CD8-positive, alpha-beta memory T cell (primary cell): ENCODE results near the gene KANTR. TPM values are rescaled to one million over a fixed set of nuclear protein-coding genes. Genes with fewer than 3 reads are reported as not detected.

Experiments used
- CTCF ChIA-PET: fragments of 350-600 bp; sonication (Branson Sonifier 250); formaldehyde crosslinking; loops from one replicate; lab custom pipeline; 2021; ENCODE audit warnings: antibody characterized with exemption; lab: Charles Lee
- POLR2A ChIA-PET: fragments of 350-600 bp; sonication (Branson Sonifier 250); formaldehyde crosslinking; loops from one replicate; lab custom pipeline; 2021; ENCODE audit warnings: antibody characterized with exemption; lab: Charles Lee
- DNase-seq, 5 donors: peaks; one replicate each; pipeline versions ENCODE4 v3.0.0 to v3.0.0-alpha.2; 2020 to 2022; ENCODE audit warnings: mixed read lengths in 1 of 5
- H3K27ac ChIP-seq: one replicate; pipeline ENCODE4 v1.7.0; 2013; ENCODE audit warnings: low read depth, mild to moderate bottlenecking, low read length, moderate library complexity
- H3K27me3 ChIP-seq: 2 replicates; pipeline ENCODE4 v1.7.0; 2013; ENCODE audit warnings: low read length, mild to moderate bottlenecking; ENCODE audit not compliant: insufficient read depth, poor library complexity, severe bottlenecking
- H3K36me3 ChIP-seq: 2 replicates; pipeline ENCODE4 v1.7.0; 2013; ENCODE audit warnings: mild to moderate bottlenecking, low read length, moderate library complexity; ENCODE audit not compliant: insufficient read depth
- H3K4me1 ChIP-seq: 2 replicates; pipeline ENCODE4 v1.7.0; 2013; ENCODE audit warnings: mild to moderate bottlenecking, low read length, moderate library complexity; ENCODE audit not compliant: insufficient read depth
- H3K4me3 ChIP-seq: 2 replicates; pipeline ENCODE4 v1.7.0; 2013; ENCODE audit warnings: mild to moderate bottlenecking, low read length
- H3K9me3 ChIP-seq: 2 replicates; pipeline ENCODE4 v1.7.0; 2013; ENCODE audit warnings: mild to moderate bottlenecking, low read length
- H3K27ac Mint-ChIP-seq, 8 donors: one replicate each; pipeline ENCODE4 v1.8.0; 2020 to 2021; ENCODE audit warnings: mixed read lengths in 8 of 8, mild to moderate bottlenecking in 6 of 8, inconsistent platforms in 3 of 8, moderate library complexity in 3 of 8
- H3K27me3 Mint-ChIP-seq, 2 donors: one replicate each; pipeline ENCODE4 v1.8.0; 2020 to 2021; ENCODE audit warnings: mixed read lengths in 2 of 2, mild to moderate bottlenecking in 1 of 2, moderate library complexity in 1 of 2
- H3K36me3 Mint-ChIP-seq, 3 donors: one replicate each; pipeline ENCODE4 v1.8.0; 2020 to 2021; ENCODE audit warnings: mixed read lengths in 3 of 3, inconsistent platforms in 1 of 3, mild to moderate bottlenecking in 1 of 3
- H3K4me1 Mint-ChIP-seq, 3 donors: one replicate each; pipeline ENCODE4 v1.8.0; 2020 to 2021; ENCODE audit warnings: mixed read lengths in 3 of 3, inconsistent platforms in 1 of 3, mild to moderate bottlenecking in 1 of 3
- H3K4me3 Mint-ChIP-seq, 7 donors: one replicate each; pipeline ENCODE4 v1.8.0; 2020 to 2021; ENCODE audit warnings: mixed read lengths in 7 of 7, mild to moderate bottlenecking in 6 of 7, moderate library complexity in 4 of 7, inconsistent platforms in 2 of 7
- H3K9me3 Mint-ChIP-seq, 5 donors: one replicate each; pipeline ENCODE4 v1.8.0; 2020 to 2022; ENCODE audit warnings: mixed read lengths in 5 of 5, mild to moderate bottlenecking in 3 of 5, moderate library complexity in 2 of 5, inconsistent platforms in 1 of 5
- polyA plus RNA-seq: library from polyadenylated mRNA; unstranded; fragments of 300-500 nt; fragmentation: Illumina TruSeq; gene quantifications from one replicate; pipeline ENCODE4 v1.2.3, GENCODE V29; 2021
- total RNA-seq, 2 experiments: library from RNA; stranded (reverse); gene quantifications; one replicate each; pipeline ENCODE4 v1.2.3, GENCODE V29; 2021

The KANTR gene
- total RNA-seq: 1 to 10 TPM; 4.6 to 4.8 TPM
- 1.6 TPM for polyA plus RNA-seq

DNA sequence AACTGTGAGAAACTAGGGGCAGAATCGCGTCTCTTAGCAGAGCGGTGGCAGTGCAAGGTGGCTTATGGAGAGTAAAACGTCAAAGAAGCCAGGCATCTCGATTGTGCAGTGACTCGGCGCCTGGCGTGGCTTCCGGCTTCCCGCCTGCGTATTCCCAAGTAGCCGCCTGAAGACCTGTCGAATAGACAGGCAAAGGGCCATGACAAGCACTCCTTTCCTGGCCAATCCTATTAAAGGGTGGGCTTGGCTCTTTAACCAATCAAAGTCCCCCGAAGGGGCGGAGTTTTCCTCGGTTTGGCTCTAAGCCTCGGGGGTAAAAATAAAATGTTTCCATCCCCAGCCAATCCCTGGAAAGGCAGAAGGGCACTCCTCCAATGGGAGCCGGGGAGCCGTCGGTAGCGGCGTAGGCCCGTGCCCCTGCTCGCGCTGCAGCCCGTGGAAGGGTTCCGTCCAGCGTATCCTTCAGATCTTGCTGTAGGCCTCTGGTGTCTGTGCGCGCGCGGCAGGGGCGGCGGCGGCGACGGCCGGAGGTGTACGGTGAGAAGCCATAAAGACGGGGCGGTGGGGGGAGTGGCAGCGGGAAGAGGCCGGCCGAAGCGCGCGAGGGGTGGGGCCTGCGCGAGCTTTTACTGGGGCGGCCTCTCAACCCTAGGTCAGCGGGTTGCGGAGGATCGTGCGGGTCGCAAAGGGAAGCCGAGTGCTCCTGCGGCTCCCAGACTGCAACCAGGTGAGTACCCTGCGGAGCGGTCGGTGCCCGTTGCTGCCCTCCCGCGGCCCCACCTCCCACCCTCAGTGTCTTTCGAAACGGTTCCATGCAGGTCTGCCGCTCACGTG is at the start of gene KANTR:
TSS of gene KANTR (plus strand) at position 395 of the 834 bp plus-strand sequence. CDS start 30,131 bp downstream, outside the sequence.
- no peaks in the 10 kb centered on the region for H3K36me3 ChIP-seq
- Mint-ChIP-seq H3K27me3 (no peaks in the 10 kb centered on the region), H3K36me3 (peaks cover 0 to 2% (median 0%) of the 10 kb centered on the region in 3 donors), H3K9me3 (no peaks in the 10 kb centered on the region), H3K27ac (peak within 1 kb of the TSS; percentile 80 to 98 (median 92)), H3K4me1 (peaks cover 18 to 32% (median 23%) of the 10 kb centered on the region in 3 donors), H3K4me3 (peak within 1 kb of the TSS; percentile 83 to 100 (median 89))
- ChIA-PET CTCF (interaction anchor here (1.0 kb wide), 1 partner anchor 22 kb away, joined by 3 read pairs; no protein-coding TSS in a partner anchor), POLR2A (interaction anchor here (0.6 kb wide), 2 partner anchors 12 to 851 kb away, joined by 3 read pairs; no protein-coding TSS in a partner anchor)
- peak; percentile 65 to 88 (median 84) for DNase-seq
- peak within 1 kb of the TSS; percentile 81 for H3K27ac ChIP-seq
- H3K9me3 ChIP-seq: no peaks in the 10 kb centered on the region
- H3K4me3 ChIP-seq: peak within 1 kb of the TSS; percentile 88
- H3K27me3 ChIP-seq: no peaks in the 10 kb centered on the region
- H3K4me1 ChIP-seq: peaks cover 7% of the 10 kb centered on the region

DNA sequence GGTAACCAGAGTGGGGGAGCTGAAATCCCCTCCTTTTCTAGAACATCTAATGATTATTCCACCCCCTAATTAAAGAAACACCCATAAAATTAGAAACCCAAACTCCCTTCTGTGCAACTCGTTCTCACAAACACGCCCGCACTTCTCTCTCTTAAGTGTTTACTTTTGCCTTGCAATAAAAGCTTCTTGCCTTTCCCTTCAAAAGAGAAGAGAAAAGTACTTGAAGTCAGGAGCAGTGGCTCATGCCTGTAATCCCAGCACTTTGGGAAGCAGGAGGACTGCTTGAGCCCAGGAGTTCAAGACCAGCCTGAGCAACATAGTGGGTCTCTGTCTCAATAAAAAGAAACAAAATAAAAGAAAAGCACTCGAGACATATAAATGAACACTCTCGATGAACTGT is 48.9 kb upstream of the KANTR start:
- Histone ChIP-seq H3K4me1 (no peaks in the 10 kb centered on the region), H3K27me3 (no peaks in the 10 kb centered on the region), H3K9me3 (no peaks in the 10 kb centered on the region), H3K4me3 (no peak overlapping the region), H3K27ac (no peak overlapping the region), H3K36me3 (no peaks in the 10 kb centered on the region)
- ChIA-PET CTCF (no interaction called here), POLR2A (no interaction called here)
- no peaks in the 10 kb centered on the region for H3K36me3 Mint-ChIP-seq
- H3K4me1 Mint-ChIP-seq: no peaks in the 10 kb centered on the region
- H3K9me3 Mint-ChIP-seq: no peaks in the 10 kb centered on the region
- no peak overlapping the region for H3K27ac Mint-ChIP-seq
- no peak overlapping the region for H3K4me3 Mint-ChIP-seq
- H3K27me3 Mint-ChIP-seq: peaks cover 5 to 8% of the 10 kb centered on the region in 2 donors
- no peak for DNase-seq

DNA sequence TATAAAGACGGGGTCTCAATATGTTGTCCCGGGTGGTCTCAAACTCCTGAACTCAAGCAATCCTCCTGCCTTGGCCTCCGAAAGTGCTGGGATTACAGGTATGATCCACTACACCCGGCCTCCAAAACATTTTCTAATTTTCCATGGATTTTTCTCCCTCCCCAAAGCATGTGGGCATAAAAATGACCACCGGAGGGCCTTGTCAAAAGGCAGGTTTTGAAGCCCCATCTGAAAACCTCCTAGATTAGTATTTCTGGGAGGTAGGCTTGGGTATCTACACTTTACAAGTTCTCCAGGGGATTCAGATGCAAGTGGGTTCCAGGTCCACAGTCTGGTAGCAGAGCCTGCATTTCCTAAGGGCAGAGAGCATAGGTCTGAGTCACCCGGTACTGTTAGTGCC is 46.7 kb upstream of the KANTR start:
- Histone ChIP-seq H3K9me3 (no peaks in the 10 kb centered on the region), H3K36me3 (no peaks in the 10 kb centered on the region), H3K4me3 (no peak overlapping the region), H3K4me1 (no peaks in the 10 kb centered on the region), H3K27me3 (no peaks in the 10 kb centered on the region), H3K27ac (no peak overlapping the region)
- DNase-seq: no peak
- POLR2A ChIA-PET: no interaction called here
- H3K4me1 Mint-ChIP-seq: no peaks in the 10 kb centered on the region
- H3K36me3 Mint-ChIP-seq: no peaks in the 10 kb centered on the region
- CTCF ChIA-PET: no interaction called here
- no peak overlapping the region for H3K27ac Mint-ChIP-seq
- H3K4me3 Mint-ChIP-seq: no peak overlapping the region
- H3K27me3 Mint-ChIP-seq: peaks cover 4 to 9% of the 10 kb centered on the region in 2 donors
- H3K9me3 Mint-ChIP-seq: no peaks in the 10 kb centered on the region

GRCh38 chrX:53048169-53049126 is 45.5 kb upstream of the KANTR start, which contains the start of gene GPR173:
GPR173 (plus strand) TSS chrX:53048789; CDS start chrX:53076622, 27,833 bp downstream.
- no peaks in the 10 kb centered on the region for H3K36me3 Mint-ChIP-seq
- no peak within 1 kb of the TSS for H3K27ac ChIP-seq

DNA sequence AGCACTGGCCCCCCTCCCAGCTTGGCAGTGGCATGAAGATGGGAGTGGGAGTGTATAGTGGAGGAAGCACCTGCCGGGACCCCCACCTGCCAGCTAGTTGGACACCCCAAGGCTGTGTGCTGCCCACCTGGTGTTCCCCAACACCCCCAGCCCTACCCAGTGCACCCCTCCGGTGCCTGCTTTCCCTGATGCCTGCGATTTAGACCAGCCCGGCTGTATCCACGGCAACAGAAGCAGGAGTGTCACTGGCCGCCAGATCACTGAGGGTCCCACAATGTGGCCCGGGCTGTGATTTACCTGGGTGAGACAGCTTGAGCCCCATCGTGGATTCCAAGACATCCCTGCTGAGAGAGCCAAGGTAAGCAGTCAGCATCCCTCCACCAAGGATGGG is 44.8 kb upstream of the KANTR start:
- Histone ChIP-seq H3K27ac (no peak overlapping the region), H3K4me3 (no peak overlapping the region), H3K27me3 (no peaks in the 10 kb centered on the region), H3K9me3 (no peaks in the 10 kb centered on the region), H3K4me1 (peaks cover 3% of the 10 kb centered on the region), H3K36me3 (no peaks in the 10 kb centered on the region)
- POLR2A ChIA-PET: no interaction called here
- H3K4me3 Mint-ChIP-seq: no peak overlapping the region
- CTCF ChIA-PET: no interaction called here
- peaks cover 4 to 9% of the 10 kb centered on the region in 2 donors for H3K27me3 Mint-ChIP-seq
- no peak for DNase-seq
- peaks cover 0 to 3% (median 0%) of the 10 kb centered on the region in 3 donors for H3K4me1 Mint-ChIP-seq
- no peaks in the 10 kb centered on the region for H3K9me3 Mint-ChIP-seq
- H3K36me3 Mint-ChIP-seq: no peaks in the 10 kb centered on the region
- no peak overlapping the region for H3K27ac Mint-ChIP-seq

More at GRCh38 chrX:53048169-53049126, 45.5 kb upstream of the KANTR start, which contains the start of gene GPR173:
- no peak within 1 kb of the TSS for H3K27ac Mint-ChIP-seq
- H3K36me3 ChIP-seq: no peaks in the 10 kb centered on the region
- H3K27me3 ChIP-seq: no peaks in the 10 kb centered on the region
- no peaks in the 10 kb centered on the region for H3K9me3 Mint-ChIP-seq
- H3K4me1 Mint-ChIP-seq: no peaks in the 10 kb centered on the region
- no peaks in the 10 kb centered on the region for H3K9me3 ChIP-seq
- DNase-seq: no peak
- peak within 1 kb of the TSS in 1 of 7 donors; percentile 14 for H3K4me3 Mint-ChIP-seq
- H3K4me1 ChIP-seq: no peaks in the 10 kb centered on the region
- H3K27me3 Mint-ChIP-seq: peaks cover 4 to 9% of the 10 kb centered on the region in 2 donors
- POLR2A ChIA-PET: no interaction called here
- H3K4me3 ChIP-seq: no peak within 1 kb of the TSS
- CTCF ChIA-PET: no interaction called here

DNA sequence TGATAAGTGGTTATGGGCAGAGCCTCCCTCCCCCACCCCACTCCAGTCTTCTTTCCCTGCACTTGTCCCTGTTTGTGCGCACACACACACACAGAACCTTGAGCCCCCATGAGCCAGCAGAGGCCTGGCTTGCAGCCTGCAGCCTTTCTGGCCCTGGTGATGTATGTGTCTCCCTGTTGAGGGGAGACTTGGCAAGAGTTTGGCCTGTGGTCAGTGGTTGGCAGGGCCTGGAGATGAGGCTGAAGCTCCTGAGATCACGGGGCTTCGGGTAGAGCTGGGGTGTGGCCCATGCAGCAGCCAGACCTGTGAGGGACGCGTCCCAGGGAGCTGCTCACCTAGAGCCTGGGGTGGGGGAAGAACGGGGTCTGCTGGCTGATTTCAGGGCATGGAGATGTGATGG is 43.1 kb upstream of the KANTR start:
- Histone ChIP-seq H3K4me3 (no peak overlapping the region), H3K4me1 (peaks cover 3% of the 10 kb centered on the region), H3K27me3 (no peaks in the 10 kb centered on the region), H3K27ac (no peak overlapping the region), H3K9me3 (no peaks in the 10 kb centered on the region), H3K36me3 (no peaks in the 10 kb centered on the region)
- H3K36me3 Mint-ChIP-seq: no peaks in the 10 kb centered on the region
- H3K27ac Mint-ChIP-seq: no peak overlapping the region
- peaks cover 4 to 9% of the 10 kb centered on the region in 2 donors for H3K27me3 Mint-ChIP-seq
- no peak overlapping the region for H3K4me3 Mint-ChIP-seq
- peaks cover 0 to 3% (median 0%) of the 10 kb centered on the region in 3 donors for H3K4me1 Mint-ChIP-seq
- POLR2A ChIA-PET: no interaction called here
- H3K9me3 Mint-ChIP-seq: no peaks in the 10 kb centered on the region
- DNase-seq: no peak
- CTCF ChIA-PET: no interaction called here

GRCh38 chrX:53055244-53055849 is 38.6 kb upstream of the KANTR start:
- H3K27me3 ChIP-seq: no peaks in the 10 kb centered on the region
- ChIA-PET CTCF (no interaction called here), POLR2A (no interaction called here)
- no peak overlapping the region for H3K4me3 ChIP-seq
- no peak overlapping the region for H3K27ac Mint-ChIP-seq
- H3K4me3 Mint-ChIP-seq: no peak overlapping the region
- peaks cover 0 to 3% (median 0%) of the 10 kb centered on the region in 3 donors for H3K4me1 Mint-ChIP-seq
- H3K36me3 Mint-ChIP-seq: no peaks in the 10 kb centered on the region
- H3K4me1 ChIP-seq: peaks cover 3% of the 10 kb centered on the region
- no peak overlapping the region for H3K27ac ChIP-seq
- no peaks in the 10 kb centered on the region for H3K36me3 ChIP-seq
- no peaks in the 10 kb centered on the region for H3K9me3 ChIP-seq
- DNase-seq: no peak
- H3K9me3 Mint-ChIP-seq: no peaks in the 10 kb centered on the region
- H3K27me3 Mint-ChIP-seq: peaks cover 1 to 3% of the 10 kb centered on the region in 2 donors
